ENCODE data around the gene CRACR2A.

- TF ChIP-seq CTCF (IDR thresholded peaks at IDR 0.05; ENCODE audit: control extremely low read depth in 1 of 3, insufficient read depth in 1 of 3, low read depth in 1 of 3, low read length in 3 of 3) = no peak
- no peak for TF ChIP-seq MAFK (IDR thresholded peaks at IDR 0.05; ENCODE audit: low read depth, low read length)
- TF ChIP-seq POLR2A (IDR thresholded peaks at IDR 0.05; ENCODE audit: control extremely low read depth in 1 of 2, low read depth in 2 of 2, low read length in 2 of 2) = no peak
- TF ChIP-seq POU5F1 (IDR thresholded peaks at IDR 0.05; ENCODE audit: low read depth, low read length) = no peak
- TF ChIP-seq CBX8 (IDR thresholded peaks at IDR 0.05; ENCODE audit: borderline replicate concordance, low read depth, low read length) = no peak
- no peak for TF ChIP-seq RFX5 (IDR thresholded peaks at IDR 0.05; ENCODE audit: borderline replicate concordance, low read depth, low read length)
- TF ChIP-seq TAF1 (IDR thresholded peaks at IDR 0.05; ENCODE audit: low read depth, low read length) = no peak
- TF ChIP-seq BRCA1 (IDR thresholded peaks at IDR 0.05; ENCODE audit: low read depth, low read length) = no peak
Observed at GRCh38 chr12:3605692-3606091, 147.2 kb downstream of the CRACR2A start.
